Activated CD4-positive, alpha-beta memory T cell treated with anti-CD3 and anti-CD28 coated beads for 36 hours (primary cell): ENCODE data around the gene TOR1B. TPM values are rescaled to one million over a fixed set of nuclear protein-coding genes. Genes with fewer than 3 reads are reported as not detected.
A peak's percentile ranks its signal among the peaks of the same experiment; 100 is the strongest.
"Not testable (repeated sequence)": the region's sequence is repeated elsewhere in the genome, so short reads cannot be mapped to it uniquely, and the experiment has no call there.

Experiments used
- CTCF ChIA-PET: fragments of 350-600 bp; sonication (Branson Sonifier 250); formaldehyde crosslinking; loops from one replicate; lab custom pipeline; 2021; ENCODE audit warnings: antibody characterized with exemption, inconsistent platforms; lab: Charles Lee
- POLR2A ChIA-PET: fragments of 350-600 bp; sonication (Branson Sonifier 250); formaldehyde crosslinking; loops from one replicate; lab custom pipeline; 2021; ENCODE audit warnings: antibody characterized with exemption; lab: Charles Lee
- DNase-seq: peaks from one replicate; pipeline ENCODE4 v3.0.0-alpha.2; 2020
- H3K27ac Mint-ChIP-seq: one replicate; pipeline ENCODE4 v1.8.0; 2021; ENCODE audit warnings: mixed read lengths
- H3K27me3 Mint-ChIP-seq: one replicate; pipeline ENCODE4 v1.8.0; 2021; ENCODE audit warnings: mixed read lengths
- H3K36me3 Mint-ChIP-seq: one replicate; pipeline ENCODE4 v1.8.0; 2021; ENCODE audit warnings: mixed read lengths
- H3K4me1 Mint-ChIP-seq: one replicate; pipeline ENCODE4 v1.8.0; 2021; ENCODE audit warnings: low read depth, mixed read lengths
- H3K4me3 Mint-ChIP-seq: one replicate; pipeline ENCODE4 v1.8.0; 2021; ENCODE audit warnings: mild to moderate bottlenecking, mixed read lengths
- H3K9me3 Mint-ChIP-seq: one replicate; pipeline ENCODE4 v1.8.0; 2021; ENCODE audit warnings: mixed read lengths
- intact Hi-C: fragments of 100-400 bp; cut with micrococcal nuclease; formaldehyde crosslinking; loops from one replicate; pipeline ENCODE4 v1.15.1; 2023
- total RNA-seq, 2 experiments: library from RNA; stranded (reverse); gene quantifications; one replicate each; pipeline ENCODE4 v1.2.3, GENCODE V29; 2021

TOR1B gene
- total RNA-seq, 2 experiments from 2014 or later: 20.6 to 23.0 TPM

- Mint-ChIP-seq H3K27me3 (peaks cover 7% of the 10 kb centered on the region), H3K27ac (no peak overlapping the region), H3K4me3 (no peak overlapping the region), H3K9me3 (no peaks in the 10 kb centered on the region), H3K36me3 (no peaks in the 10 kb centered on the region), H3K4me1 (peaks cover 15% of the 10 kb centered on the region)
- intact Hi-C loops: no loop called here
- peak; percentile 82 for DNase-seq
- POLR2A ChIA-PET: interaction anchor here (0.6 kb wide), 1 partner anchor 178 kb away, joined by 3 read pairs; no protein-coding TSS in a partner anchor
- CTCF ChIA-PET: interaction anchor here (0.5 to 4.3 kb wide), 8 partner anchors 10 to 996 kb away, joined by 3 to 29 read pairs (median 4); no protein-coding TSS in a partner anchor
These were observed 25.8 kb upstream of the TOR1B start for GRCh38 chr9:129776938-129777768.

GRCh38 chr9:129777769-129778130 lies 25.2 kb upstream of the TOR1B start:
- ChIA-PET POLR2A (interaction anchor here (0.6 kb wide), 1 partner anchor 178 kb away, joined by 3 read pairs; no protein-coding TSS in a partner anchor), CTCF (interaction anchor here (0.9 to 4.3 kb wide), 5 partner anchors 12 to 635 kb away, joined by 3 to 29 read pairs (median 4); no protein-coding TSS in a partner anchor)
- no peak overlapping the region for H3K4me3 Mint-ChIP-seq
- intact Hi-C loops: no loop called here
- DNase-seq: no peak
- no peaks in the 10 kb centered on the region for H3K36me3 Mint-ChIP-seq
- no peaks in the 10 kb centered on the region for H3K9me3 Mint-ChIP-seq
- peaks cover 15% of the 10 kb centered on the region for H3K4me1 Mint-ChIP-seq
- H3K27me3 Mint-ChIP-seq: peaks cover 7% of the 10 kb centered on the region
- H3K27ac Mint-ChIP-seq: no peak overlapping the region

- intact Hi-C loops: no loop called here
- Mint-ChIP-seq H3K27me3 (peaks cover 7% of the 10 kb centered on the region), H3K36me3 (no peaks in the 10 kb centered on the region), H3K27ac (no peak overlapping the region), H3K4me3 (no peak overlapping the region), H3K4me1 (peaks cover 15% of the 10 kb centered on the region), H3K9me3 (no peaks in the 10 kb centered on the region)
- ChIA-PET POLR2A (interaction anchor here (0.5 kb wide), 1 partner anchor 24 kb away, joined by 3 read pairs; no protein-coding TSS in a partner anchor), CTCF (interaction anchor here (1.5 to 4.3 kb wide), 2 partner anchors 41 to 51 kb away, joined by 3 to 29 read pairs; no protein-coding TSS in a partner anchor)
- DNase-seq: no peak
These were observed 24.5 kb upstream of the TOR1B start for GRCh38 chr9:129778469-129778868.

GRCh38 chr9:129779560-129780190 lies 23.3 kb upstream of the TOR1B start:
- H3K27ac Mint-ChIP-seq: no peak overlapping the region
- intact Hi-C loops: loop anchor here (5.0 kb wide), 2 partner anchors 137 to 642 kb away; partner anchors contain the start of gene ASB6
- POLR2A ChIA-PET: no interaction called here

GRCh38 chr9:129781131-129781530 lies 21.9 kb upstream of the TOR1B start:
- POLR2A ChIA-PET: no interaction called here
- no peak for DNase-seq
- H3K9me3 Mint-ChIP-seq: no peaks in the 10 kb centered on the region
- CTCF ChIA-PET: interaction anchor here (0.9 to 8.0 kb wide), 7 partner anchors 10 to 649 kb away, joined by 3 to 85 read pairs (median 9); partner anchors contain the start of gene ASB6
- intact Hi-C loops: loop anchor here (5.0 kb wide), 2 partner anchors 139 to 644 kb away; partner anchors contain the start of gene ASB6
- peaks cover 15% of the 10 kb centered on the region for H3K4me1 Mint-ChIP-seq
- no peak overlapping the region for H3K27ac Mint-ChIP-seq
- H3K27me3 Mint-ChIP-seq: peaks cover 4% of the 10 kb centered on the region
- no peaks in the 10 kb centered on the region for H3K36me3 Mint-ChIP-seq
- no peak overlapping the region for H3K4me3 Mint-ChIP-seq

More at GRCh38 chr9:129779560-129780190, 23.3 kb upstream of the TOR1B start:
- Mint-ChIP-seq H3K4me1 (peaks cover 15% of the 10 kb centered on the region), H3K27me3 (peaks cover 7% of the 10 kb centered on the region), H3K4me3 (no peak overlapping the region), H3K9me3 (no peaks in the 10 kb centered on the region), H3K36me3 (no peaks in the 10 kb centered on the region)
- CTCF ChIA-PET: no interaction called here
- DNase-seq: no peak

DNA sequence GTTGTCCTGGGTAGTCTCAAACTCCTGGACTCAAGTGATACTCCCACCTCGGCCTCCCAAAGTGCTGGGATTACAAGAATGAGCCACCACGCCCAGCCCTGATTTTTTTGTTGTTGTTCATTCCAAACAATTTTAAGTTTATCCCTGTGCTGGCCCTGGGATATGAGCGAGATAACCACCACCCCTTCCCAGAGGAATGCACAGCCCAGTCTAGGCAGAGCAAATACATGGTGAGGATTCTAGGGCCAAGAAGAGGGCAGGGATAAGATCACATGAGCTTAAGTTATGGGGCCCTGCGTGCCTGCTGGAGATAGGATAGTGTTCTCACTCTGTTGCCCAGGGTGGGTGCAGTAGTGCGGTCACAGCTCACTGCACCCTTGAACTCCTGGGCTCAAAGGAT lies 21.0 kb upstream of the TOR1B start:
- Mint-ChIP-seq H3K4me3 (no peak overlapping the region), H3K27ac (no peak overlapping the region), H3K27me3 (peaks cover 4% of the 10 kb centered on the region), H3K36me3 (no peaks in the 10 kb centered on the region), H3K4me1 (peaks cover 8% of the 10 kb centered on the region), H3K9me3 (no peaks in the 10 kb centered on the region)
- ChIA-PET POLR2A (no interaction called here), CTCF (interaction anchor here (1.2 to 8.0 kb wide), 5 partner anchors 9 to 158 kb away, joined by 3 to 85 read pairs (median 22); partner anchors contain the start of gene ASB6)
- no peak for DNase-seq
- intact Hi-C loops: loop anchor here (5.0 kb wide), 2 partner anchors 140 to 645 kb away; partner anchors contain the start of gene ASB6

GRCh38 chr9:129783516-129784361 lies 19.2 kb upstream of the TOR1B start:
- H3K27me3 Mint-ChIP-seq: no peaks in the 10 kb centered on the region

GRCh38 chr9:129784970-129785369 lies 18.0 kb upstream of the TOR1B start:
- not testable (repeated sequence) for H3K9me3 Mint-ChIP-seq, H3K27ac Mint-ChIP-seq, H3K36me3 Mint-ChIP-seq, H3K4me1 Mint-ChIP-seq, H3K4me3 Mint-ChIP-seq, DNase-seq, H3K27me3 Mint-ChIP-seq
- ChIA-PET POLR2A (interaction anchor here (0.7 kb wide), 1 partner anchor 435 kb away, joined by 3 read pairs; no protein-coding TSS in a partner anchor), CTCF (interaction anchor here (1.1 to 8.0 kb wide), 12 partner anchors 10 to 653 kb away, joined by 3 to 85 read pairs (median 6); partner anchors contain the start of genes ASB6 and PTGES)
- intact Hi-C loops: loop anchor here (1.0 to 5.0 kb wide), 3 partner anchors 59 to 648 kb away; partner anchors contain the start of gene ASB6

More at GRCh38 chr9:129783516-129784361, 19.2 kb upstream of the TOR1B start:
- H3K4me1 Mint-ChIP-seq: no peaks in the 10 kb centered on the region
- DNase-seq: peak; percentile 80
- H3K4me3 Mint-ChIP-seq: no peak overlapping the region
- no peak overlapping the region for H3K27ac Mint-ChIP-seq
- H3K36me3 Mint-ChIP-seq: no peaks in the 10 kb centered on the region
- no peaks in the 10 kb centered on the region for H3K9me3 Mint-ChIP-seq
- ChIA-PET POLR2A (no interaction called here), CTCF (interaction anchor here (0.6 to 8.0 kb wide), 21 partner anchors 8 to 652 kb away, joined by 3 to 85 read pairs (median 4); partner anchors contain the start of genes ASB6 and PTGES)
- intact Hi-C loops: loop anchor here (1.0 to 5.0 kb wide), 4 partner anchors 46 to 646 kb away; partner anchors contain the start of gene ASB6

DNA sequence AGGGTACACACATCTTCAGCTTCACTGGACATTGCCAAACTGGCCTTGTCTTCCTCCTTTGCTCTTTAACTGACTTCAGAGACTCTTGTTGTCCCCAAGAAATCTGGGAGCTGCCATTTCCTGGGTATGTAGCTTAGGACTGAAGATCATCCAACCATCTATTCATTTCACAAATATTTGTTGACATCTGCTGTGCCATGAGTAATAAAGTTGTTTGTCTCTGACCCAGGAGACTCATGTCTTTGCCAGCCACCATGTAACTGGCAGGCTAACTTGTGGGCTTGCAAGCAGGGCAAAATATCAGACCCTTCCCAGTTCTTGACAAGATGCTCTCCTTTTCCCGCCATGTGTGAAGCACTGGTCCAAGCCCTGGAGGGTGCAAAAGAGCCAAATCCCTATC lies 17.1 kb upstream of the TOR1B start:
- Mint-ChIP-seq H3K4me1 (peaks cover 8% of the 10 kb centered on the region), H3K9me3 (no peaks in the 10 kb centered on the region), H3K27me3 (no peaks in the 10 kb centered on the region), H3K36me3 (no peaks in the 10 kb centered on the region), H3K27ac (no peak overlapping the region), H3K4me3 (no peak overlapping the region)
- intact Hi-C loops: no loop called here
- no peak for DNase-seq
- CTCF ChIA-PET: interaction anchor here (0.6 to 8.0 kb wide), 8 partner anchors 16 to 654 kb away, joined by 3 to 85 read pairs (median 4); no protein-coding TSS in a partner anchor
- POLR2A ChIA-PET: no interaction called here

- H3K4me1 Mint-ChIP-seq: peaks cover 8% of the 10 kb centered on the region
- POLR2A ChIA-PET: no interaction called here
- CTCF ChIA-PET: interaction anchor here (0.6 to 8.0 kb wide), 4 partner anchors 49 to 359 kb away, joined by 4 to 85 read pairs (median 14); no protein-coding TSS in a partner anchor
- H3K27me3 Mint-ChIP-seq: no peaks in the 10 kb centered on the region
- intact Hi-C loops: no loop called here
- no peaks in the 10 kb centered on the region for H3K9me3 Mint-ChIP-seq
- no peak for DNase-seq
- H3K4me3 Mint-ChIP-seq: no peak overlapping the region
- H3K27ac Mint-ChIP-seq: no peak overlapping the region
- H3K36me3 Mint-ChIP-seq: no peaks in the 10 kb centered on the region
These were observed 16.5 kb upstream of the TOR1B start for GRCh38 chr9:129786481-129786880.

GRCh38 chr9:129794549-129794948 lies 8.4 kb upstream of the TOR1B start:
- H3K9me3 Mint-ChIP-seq: no peaks in the 10 kb centered on the region
- no peaks in the 10 kb centered on the region for H3K36me3 Mint-ChIP-seq
- H3K4me3 Mint-ChIP-seq: no peak overlapping the region
- no peak for DNase-seq
- H3K4me1 Mint-ChIP-seq: peaks cover 8% of the 10 kb centered on the region
- H3K27me3 Mint-ChIP-seq: no peaks in the 10 kb centered on the region
- intact Hi-C loops: no loop called here
- POLR2A ChIA-PET: no interaction called here
- no peak overlapping the region for H3K27ac Mint-ChIP-seq
- CTCF ChIA-PET: no interaction called here
